ENCODE data around the gene CNOT6.

Gene CNOT6

GRCh38 chr5:180596115-180596667 lies 102.0 kb downstream of the CNOT6 start (continued):
- TF ChIP-seq TSHZ2 (CRISPR knock-in tag; IDR thresholded peaks at IDR 0.05), result no peak

- TF ChIP-seq CSRNP3 (CRISPR knock-in tag; IDR thresholded peaks at IDR 0.05), result no peak
- no peak for TF ChIP-seq BACH2 (CRISPR knock-in tag; IDR thresholded peaks at IDR 0.05; ENCODE audit: borderline replicate concordance)
- TF ChIP-seq ZFP30 (CRISPR knock-in tag; IDR thresholded peaks at IDR 0.05), result no peak
- no peak for TF ChIP-seq TSHZ2 (CRISPR knock-in tag; IDR thresholded peaks at IDR 0.05)
- no peak for TF ChIP-seq ISL1 (CRISPR knock-in tag; IDR thresholded peaks at IDR 0.05)
- TF ChIP-seq ZNF565 (CRISPR knock-in tag; conservative IDR thresholded peaks at IDR 0.05; ENCODE audit: low read depth), result no peak
- no peak for TF ChIP-seq ZFP3 (CRISPR knock-in tag; IDR thresholded peaks at IDR 0.05)
- TF ChIP-seq ZNF8 (CRISPR knock-in tag; IDR thresholded peaks at IDR 0.05), result no peak
- TF ChIP-seq POU6F1 (CRISPR knock-in tag; IDR thresholded peaks at IDR 0.05; ENCODE audit: borderline replicate concordance, low read depth), result no peak
- no peak for TF ChIP-seq ARNTL (CRISPR knock-in tag; IDR thresholded peaks at IDR 0.05; ENCODE audit: borderline replicate concordance, low read depth)
- TF ChIP-seq CREB5 (CRISPR knock-in tag; IDR thresholded peaks at IDR 0.05; ENCODE audit: low read depth), result no peak
- TF ChIP-seq CSDC2 (CRISPR knock-in tag; IDR thresholded peaks at IDR 0.05), result no peak
- no peak for TF ChIP-seq SNAI2 (CRISPR knock-in tag; IDR thresholded peaks at IDR 0.05)
- TF ChIP-seq ZNF70 (CRISPR knock-in tag; IDR thresholded peaks at IDR 0.05), result no peak
- TF ChIP-seq TCF4 (CRISPR knock-in tag; IDR thresholded peaks at IDR 0.05; ENCODE audit: borderline replicate concordance), result no peak
- no peak for TF ChIP-seq RARB (CRISPR knock-in tag; IDR thresholded peaks at IDR 0.05)
- no peak for ATAC-seq
Measured at GRCh38 chr5:180596668-180597231, 102.6 kb downstream of the CNOT6 start.

GRCh38 chr5:180598316-180598701 lies 104.1 kb downstream of the CNOT6 start:
- TF ChIP-seq SNAI2 (CRISPR knock-in tag; IDR thresholded peaks at IDR 0.05) (no peak), OSR1 (CRISPR knock-in tag; IDR thresholded peaks at IDR 0.05) (no peak)
- ATAC-seq, result no peak
